HEK293 (cell line): ENCODE data around the gene YTHDC2.
A peak's percentile ranks its signal among the peaks of the same experiment; 100 is the strongest.

Experiments used
- CTCF ChIA-PET: fragments of 350-600 bp; formaldehyde crosslinking; extraction: SDS; loops from one replicate; lab custom pipeline; 2021; ENCODE audit warnings: antibody characterized with exemption; lab: Yijun Ruan, JAX
- POLR2A ChIA-PET: fragments of 300-600 bp; formaldehyde crosslinking; extraction: SDS; loops from one replicate; lab custom pipeline; 2020; ENCODE audit warnings: antibody characterized with exemption, inconsistent platforms; lab: Yijun Ruan, JAX
- H3K27ac ChIP-seq: fragments of 200-500 bp; sonication (Bioruptor generic); 2 replicates; pipeline ENCODE4 v1.5.1; 2014; ENCODE audit warnings: low read depth, low read length, control low read depth, inconsistent platforms; ENCODE audit errors: extremely low read depth
- H3K36me3 ChIP-seq, 2 experiments: fragments of 200-500 bp in 1 of 2; sonication (Bioruptor generic) in 1 of 2; 1 replicate in 1 of 2; 2 replicates in 1 of 2; pipeline ENCODE4 v1.5.1; 2014 to 2017; ENCODE audit warnings: inconsistent platforms in 2 of 2, low read length in 2 of 2; ENCODE audit not compliant: control insufficient read depth in 2 of 2, insufficient read depth in 1 of 2
- H3K4me1 ChIP-seq: fragments of 200-500 bp; sonication (Bioruptor generic); 2 replicates; pipeline ENCODE4 v1.5.1; 2014; ENCODE audit warnings: mild to moderate bottlenecking, low read length, inconsistent platforms; ENCODE audit not compliant: control insufficient read depth, insufficient read depth
- H3K4me3 ChIP-seq: 2 replicates; pipeline ENCODE4 v1.5.1; 2011; ENCODE audit warnings: low read depth, mild to moderate bottlenecking, control low read depth, low read length, moderate library complexity
- H3K9me3 ChIP-seq: fragments of 200-500 bp; sonication (Bioruptor generic); 2 replicates; pipeline ENCODE4 v1.5.1; 2014; ENCODE audit warnings: low read depth, low read length, inconsistent platforms; ENCODE audit not compliant: control insufficient read depth, insufficient read depth
- ZBTB21 ChIP-seq: fragments of 450-650 bp; formaldehyde crosslinking; IDR thresholded peaks from 2 replicates; pipeline ENCODE4 v1.5.1; 2017; ENCODE audit warnings: missing biosample characterization, missing genetic modification characterization
- ZFHX2 ChIP-seq: fragments of 450-650 bp; formaldehyde crosslinking; conservative IDR thresholded peaks from 2 replicates; pipeline ENCODE4 v1.5.1; 2016; ENCODE audit warnings: missing biosample characterization, missing genetic modification characterization
- ZNF174 ChIP-seq: fragments of 450-650 bp; formaldehyde crosslinking; IDR thresholded peaks from 2 replicates; pipeline ENCODE4 v1.5.0; 2017; ENCODE audit warnings: missing biosample characterization, mild to moderate bottlenecking, missing genetic modification characterization
- ZNF274 ChIP-seq, 2 experiments: fragments of 200-500 bp in 1 of 2; fragments of 450-650 bp in 1 of 2; sonication (Bioruptor generic) in 1 of 2; formaldehyde crosslinking in 1 of 2; IDR thresholded peaks; 2 replicates each; pipeline versions ENCODE4 v1.5.1 to v1.6.1; 2014 to 2016; ENCODE audit warnings: borderline replicate concordance in 1 of 2, inconsistent platforms in 1 of 2, low read length in 1 of 2, missing biosample characterization in 1 of 2, missing genetic modification characterization in 1 of 2
- ZNF292 ChIP-seq: fragments of 450-650 bp; formaldehyde crosslinking; IDR thresholded peaks from 2 replicates; pipeline ENCODE4 v1.5.1; 2016; ENCODE audit warnings: low read depth, missing biosample characterization, missing genetic modification characterization, borderline replicate concordance
- ZNF549 ChIP-seq: fragments of 450-650 bp; IDR thresholded peaks from 2 replicates; pipeline ENCODE4 v1.5.1; 2018; ENCODE audit warnings: missing biosample characterization, missing genetic modification characterization, mild to moderate bottlenecking, inconsistent platforms, moderate library complexity
- ZNF555 ChIP-seq: fragments of 450-650 bp; formaldehyde crosslinking; conservative IDR thresholded peaks from 2 replicates; pipeline ENCODE4 v1.5.1; 2017; ENCODE audit warnings: missing biosample characterization, mild to moderate bottlenecking, missing genetic modification characterization, inconsistent platforms
- ZNF626 ChIP-seq: fragments of 450-650 bp; sonication (Bioruptor Pico); formaldehyde crosslinking; IDR thresholded peaks from 2 replicates; pipeline ENCODE4 v1.5.1; 2018; ENCODE audit warnings: missing biosample characterization, missing genetic modification characterization, inconsistent platforms
- ZNF677 ChIP-seq: fragments of 450-650 bp; IDR thresholded peaks from 2 replicates; pipeline ENCODE4 v1.5.0; 2018; ENCODE audit warnings: missing biosample characterization, mild to moderate bottlenecking, missing genetic modification characterization, moderate library complexity
- ZNF768 ChIP-seq: fragments of 450-650 bp; formaldehyde crosslinking; IDR thresholded peaks from 2 replicates; pipeline ENCODE4 v1.5.1; 2018; ENCODE audit warnings: missing biosample characterization, mild to moderate bottlenecking, missing genetic modification characterization
- ZNF791 ChIP-seq: fragments of 450-650 bp; formaldehyde crosslinking; IDR thresholded peaks from 2 replicates; pipeline ENCODE4 v1.5.1; 2016; ENCODE audit warnings: missing biosample characterization, missing genetic modification characterization
- ZXDB ChIP-seq: fragments of 450-650 bp; formaldehyde crosslinking; IDR thresholded peaks from 2 replicates; pipeline ENCODE4 v1.5.1; 2016; ENCODE audit warnings: missing biosample characterization, missing genetic modification characterization
- TF ChIP-seq, protein P1 (sequence below): fragments of 450-650 bp; IDR thresholded peaks from 2 replicates; pipeline ENCODE4 v1.5.1; 2018; ENCODE audit warnings: missing biosample characterization, missing genetic modification characterization
- TF ChIP-seq, protein P2 (sequence below): fragments of 450-650 bp; formaldehyde crosslinking; IDR thresholded peaks from 2 replicates; pipeline ENCODE4 v1.5.1; 2016; ENCODE audit warnings: missing biosample characterization, missing genetic modification characterization
- TF ChIP-seq, protein P3 (sequence below): fragments of 450-650 bp; formaldehyde crosslinking; IDR thresholded peaks from 2 replicates; pipeline ENCODE4 v1.5.1; 2016; ENCODE audit warnings: missing biosample characterization, missing genetic modification characterization
- TF ChIP-seq, protein P4 (sequence below): fragments of 450-650 bp; formaldehyde crosslinking; IDR thresholded peaks from 2 replicates; pipeline ENCODE4 v1.5.1; 2016; ENCODE audit warnings: missing biosample characterization, missing genetic modification characterization
- TF ChIP-seq, protein P5 (sequence below): fragments of 450-650 bp; formaldehyde crosslinking; IDR thresholded peaks from 2 replicates; pipeline ENCODE4 v1.5.1; 2016; ENCODE audit warnings: missing biosample characterization, missing genetic modification characterization
- TF ChIP-seq, protein P6 (sequence below): sonication (generic); formaldehyde crosslinking; IDR thresholded peaks from 2 replicates; pipeline ENCODE4 v1.8.1; 2022; ENCODE audit warnings: mild to moderate bottlenecking, moderate library complexity, missing genetic modification reagents

Gene YTHDC2

DNA sequence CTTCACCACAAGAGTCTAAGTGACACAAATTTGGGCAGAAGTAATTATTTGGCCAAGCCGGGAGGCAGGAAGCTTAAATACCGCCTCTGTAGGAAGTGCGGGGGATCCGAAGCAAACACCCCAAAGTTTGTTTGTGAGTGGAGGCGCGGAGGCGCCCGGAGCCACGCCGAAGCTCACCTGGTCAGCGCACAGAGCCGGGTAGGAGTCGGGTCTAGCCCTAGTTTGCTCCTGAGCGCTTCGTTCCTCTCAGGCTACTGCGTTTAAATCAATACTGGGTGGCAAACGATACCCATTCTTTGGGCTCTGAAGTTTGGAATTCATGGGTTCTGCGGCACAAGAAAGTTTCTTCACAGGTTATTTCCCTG lies 26.1 kb upstream of the YTHDC2 start:
- ChIA-PET CTCF (interaction anchor here (0.7 to 1.6 kb wide), 4 partner anchors 11 to 491 kb away, joined by 3 to 7 read pairs (median 4); no protein-coding TSS in a partner anchor), POLR2A (interaction anchor here (0.6 to 2.1 kb wide), 6 partner anchors 13 to 863 kb away, joined by 3 to 11 read pairs (median 5); partner anchors contain the start of genes DCP2 and YTHDC2)
- Histone ChIP-seq H3K9me3 (no peaks in the 10 kb centered on the region), H3K36me3 (no peaks in the 10 kb centered on the region), H3K27ac (no peak overlapping the region), H3K4me3 (peak overlapping the region; percentile 83), H3K4me1 (peaks cover 15% of the 10 kb centered on the region; the same call in 1 of the 2 replicates)
- peak; percentile 22; the same call in 1 of the 2 replicates for TF ChIP-seq ZFHX2 (tag by site-specific recombination)
- TF ChIP-seq, protein P1, sequence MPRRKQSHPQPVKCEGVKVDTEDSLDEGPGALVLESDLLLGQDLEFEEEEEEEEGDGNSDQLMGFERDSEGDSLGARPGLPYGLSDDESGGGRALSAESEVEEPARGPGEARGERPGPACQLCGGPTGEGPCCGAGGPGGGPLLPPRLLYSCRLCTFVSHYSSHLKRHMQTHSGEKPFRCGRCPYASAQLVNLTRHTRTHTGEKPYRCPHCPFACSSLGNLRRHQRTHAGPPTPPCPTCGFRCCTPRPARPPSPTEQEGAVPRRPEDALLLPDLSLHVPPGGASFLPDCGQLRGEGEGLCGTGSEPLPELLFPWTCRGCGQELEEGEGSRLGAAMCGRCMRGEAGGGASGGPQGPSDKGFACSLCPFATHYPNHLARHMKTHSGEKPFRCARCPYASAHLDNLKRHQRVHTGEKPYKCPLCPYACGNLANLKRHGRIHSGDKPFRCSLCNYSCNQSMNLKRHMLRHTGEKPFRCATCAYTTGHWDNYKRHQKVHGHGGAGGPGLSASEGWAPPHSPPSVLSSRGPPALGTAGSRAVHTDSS (tag by site-specific recombination): no peak

DNA sequence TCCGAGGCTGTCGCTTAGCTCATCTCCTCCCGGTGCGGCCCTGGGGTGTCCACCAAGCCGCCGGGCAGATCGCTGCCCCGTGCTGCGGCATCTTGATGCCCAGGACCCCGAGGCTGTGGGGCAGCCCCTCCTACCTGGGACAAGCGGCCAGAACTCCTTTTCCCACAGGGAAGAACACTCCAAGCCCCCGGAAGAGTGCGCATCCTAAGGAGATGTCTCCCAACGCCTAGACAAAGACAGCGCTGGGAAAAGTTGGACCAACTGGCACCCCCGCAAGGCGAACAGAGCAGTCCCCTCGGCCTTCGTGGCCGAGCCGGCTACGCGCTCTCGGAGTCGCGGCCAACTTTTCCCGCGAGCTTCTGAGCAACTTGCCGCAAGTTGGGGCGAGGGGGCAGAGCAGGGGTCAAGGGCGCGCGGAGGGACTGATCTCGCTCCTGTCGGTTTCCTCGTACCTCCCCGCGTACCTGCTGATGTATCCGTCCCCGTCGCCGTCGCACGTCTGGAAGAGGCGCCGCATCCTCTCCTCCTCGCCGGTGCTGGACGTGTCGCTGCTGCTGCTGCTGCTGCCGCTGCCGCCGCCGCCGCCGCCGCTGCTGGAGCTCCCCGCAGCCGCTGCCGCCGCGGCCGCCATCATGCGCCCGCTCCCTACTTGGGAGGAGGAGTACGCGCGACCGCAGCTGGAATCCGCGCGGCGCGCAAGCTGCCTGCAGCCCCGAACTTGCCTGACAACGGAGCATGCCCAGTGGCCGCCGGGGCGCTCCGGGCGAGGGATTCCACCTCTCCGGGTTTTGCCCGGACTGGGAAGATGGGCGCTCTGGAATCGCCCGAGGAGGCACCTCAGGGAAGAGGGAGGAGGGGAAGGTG lies 25.5 kb upstream of the YTHDC2 start, which contains the start of gene MCC:
TSS of gene MCC (minus strand) at position 673 of the 864 bp plus-strand sequence.
- ChIA-PET POLR2A (interaction anchor here (0.6 to 2.1 kb wide), 9 partner anchors 13 to 863 kb away, joined by 3 to 11 read pairs (median 3); partner anchors contain the start of genes DCP2 and YTHDC2), CTCF (interaction anchor here (0.6 to 1.6 kb wide), 7 partner anchors 12 to 1783 kb away, joined by 3 to 7 read pairs (median 3); no protein-coding TSS in a partner anchor)
- Histone ChIP-seq H3K4me1 (peaks cover 15% of the 10 kb centered on the region; the same call in 1 of the 2 replicates), H3K36me3 (no peaks in the 10 kb centered on the region), H3K4me3 (peak within 1 kb of the TSS; percentile 83), H3K9me3 (no peaks in the 10 kb centered on the region), H3K27ac (peak within 1 kb of the TSS; percentile 68)
- TF ChIP-seq, protein P2, sequence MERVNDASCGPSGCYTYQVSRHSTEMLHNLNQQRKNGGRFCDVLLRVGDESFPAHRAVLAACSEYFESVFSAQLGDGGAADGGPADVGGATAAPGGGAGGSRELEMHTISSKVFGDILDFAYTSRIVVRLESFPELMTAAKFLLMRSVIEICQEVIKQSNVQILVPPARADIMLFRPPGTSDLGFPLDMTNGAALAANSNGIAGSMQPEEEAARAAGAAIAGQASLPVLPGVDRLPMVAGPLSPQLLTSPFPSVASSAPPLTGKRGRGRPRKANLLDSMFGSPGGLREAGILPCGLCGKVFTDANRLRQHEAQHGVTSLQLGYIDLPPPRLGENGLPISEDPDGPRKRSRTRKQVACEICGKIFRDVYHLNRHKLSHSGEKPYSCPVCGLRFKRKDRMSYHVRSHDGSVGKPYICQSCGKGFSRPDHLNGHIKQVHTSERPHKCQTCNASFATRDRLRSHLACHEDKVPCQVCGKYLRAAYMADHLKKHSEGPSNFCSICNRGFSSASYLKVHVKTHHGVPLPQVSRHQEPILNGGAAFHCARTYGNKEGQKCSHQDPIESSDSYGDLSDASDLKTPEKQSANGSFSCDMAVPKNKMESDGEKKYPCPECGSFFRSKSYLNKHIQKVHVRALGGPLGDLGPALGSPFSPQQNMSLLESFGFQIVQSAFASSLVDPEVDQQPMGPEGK: peak; percentile 68
- TF ChIP-seq, protein P3, sequence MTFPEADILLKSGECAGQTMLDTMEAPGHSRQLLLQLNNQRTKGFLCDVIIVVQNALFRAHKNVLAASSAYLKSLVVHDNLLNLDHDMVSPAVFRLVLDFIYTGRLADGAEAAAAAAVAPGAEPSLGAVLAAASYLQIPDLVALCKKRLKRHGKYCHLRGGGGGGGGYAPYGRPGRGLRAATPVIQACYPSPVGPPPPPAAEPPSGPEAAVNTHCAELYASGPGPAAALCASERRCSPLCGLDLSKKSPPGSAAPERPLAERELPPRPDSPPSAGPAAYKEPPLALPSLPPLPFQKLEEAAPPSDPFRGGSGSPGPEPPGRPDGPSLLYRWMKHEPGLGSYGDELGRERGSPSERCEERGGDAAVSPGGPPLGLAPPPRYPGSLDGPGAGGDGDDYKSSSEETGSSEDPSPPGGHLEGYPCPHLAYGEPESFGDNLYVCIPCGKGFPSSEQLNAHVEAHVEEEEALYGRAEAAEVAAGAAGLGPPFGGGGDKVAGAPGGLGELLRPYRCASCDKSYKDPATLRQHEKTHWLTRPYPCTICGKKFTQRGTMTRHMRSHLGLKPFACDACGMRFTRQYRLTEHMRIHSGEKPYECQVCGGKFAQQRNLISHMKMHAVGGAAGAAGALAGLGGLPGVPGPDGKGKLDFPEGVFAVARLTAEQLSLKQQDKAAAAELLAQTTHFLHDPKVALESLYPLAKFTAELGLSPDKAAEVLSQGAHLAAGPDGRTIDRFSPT: peak; percentile 76; the same call in 1 of the 2 replicates
- TF ChIP-seq ZNF555 (tag by site-specific recombination) (no peak), ZNF791 (tag by site-specific recombination) (no peak), ZNF292 (no peak), ZNF768 (no peak), ZBTB21 (no peak), ZXDB (tag by site-specific recombination) (peak; percentile 88), ZNF677 (tag by site-specific recombination) (0 out of 2 replicates have a peak, but pooled peaks have one; percentile 49), ZNF549 (tag by site-specific recombination) (0 out of 2 replicates have a peak, but pooled peaks have one; percentile 34), ZNF174 (tag by site-specific recombination) (no peak), ZNF626 (tag by site-specific recombination) (peak; percentile 67; the same call in 1 of the 2 replicates), ZNF274 (IDR thresholded peaks at IDR 0.05; ENCODE audit: low read length) (no peak), ZNF274 (tag by site-specific recombination; IDR thresholded peaks at IDR 0.05; ENCODE audit: borderline replicate concordance) (no peak)
- TF ChIP-seq, protein P4, sequence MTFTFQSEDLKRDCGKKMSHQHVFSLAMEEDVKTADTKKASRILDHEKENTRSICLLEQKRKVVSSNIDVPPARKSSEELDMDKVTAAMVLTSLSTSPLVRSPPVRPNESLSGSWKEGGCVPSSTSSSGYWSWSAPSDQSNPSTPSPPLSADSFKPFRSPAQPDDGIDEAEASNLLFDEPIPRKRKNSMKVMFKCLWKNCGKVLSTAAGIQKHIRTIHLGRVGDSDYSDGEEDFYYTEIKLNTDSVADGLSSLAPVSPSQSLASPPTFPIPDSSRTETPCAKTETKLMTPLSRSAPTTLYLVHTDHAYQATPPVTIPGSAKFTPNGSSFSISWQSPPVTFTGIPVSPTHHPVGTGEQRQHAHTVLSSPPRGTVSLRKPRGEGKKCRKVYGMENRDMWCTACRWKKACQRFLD (tag by site-specific recombination): no peak
- TF ChIP-seq, protein P5, sequence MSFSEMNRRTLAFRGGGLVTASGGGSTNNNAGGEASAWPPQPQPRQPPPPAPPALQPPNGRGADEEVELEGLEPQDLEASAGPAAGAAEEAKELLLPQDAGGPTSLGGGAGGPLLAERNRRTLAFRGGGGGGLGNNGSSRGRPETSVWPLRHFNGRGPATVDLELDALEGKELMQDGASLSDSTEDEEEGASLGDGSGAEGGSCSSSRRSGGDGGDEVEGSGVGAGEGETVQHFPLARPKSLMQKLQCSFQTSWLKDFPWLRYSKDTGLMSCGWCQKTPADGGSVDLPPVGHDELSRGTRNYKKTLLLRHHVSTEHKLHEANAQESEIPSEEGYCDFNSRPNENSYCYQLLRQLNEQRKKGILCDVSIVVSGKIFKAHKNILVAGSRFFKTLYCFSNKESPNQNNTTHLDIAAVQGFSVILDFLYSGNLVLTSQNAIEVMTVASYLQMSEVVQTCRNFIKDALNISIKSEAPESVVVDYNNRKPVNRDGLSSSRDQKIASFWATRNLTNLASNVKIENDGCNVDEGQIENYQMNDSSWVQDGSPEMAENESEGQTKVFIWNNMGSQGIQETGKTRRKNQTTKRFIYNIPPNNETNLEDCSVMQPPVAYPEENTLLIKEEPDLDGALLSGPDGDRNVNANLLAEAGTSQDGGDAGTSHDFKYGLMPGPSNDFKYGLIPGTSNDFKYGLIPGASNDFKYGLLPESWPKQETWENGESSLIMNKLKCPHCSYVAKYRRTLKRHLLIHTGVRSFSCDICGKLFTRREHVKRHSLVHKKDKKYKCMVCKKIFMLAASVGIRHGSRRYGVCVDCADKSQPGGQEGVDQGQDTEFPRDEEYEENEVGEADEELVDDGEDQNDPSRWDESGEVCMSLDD (tag by site-specific recombination): peak; percentile 70
- TF ChIP-seq, protein P6, sequence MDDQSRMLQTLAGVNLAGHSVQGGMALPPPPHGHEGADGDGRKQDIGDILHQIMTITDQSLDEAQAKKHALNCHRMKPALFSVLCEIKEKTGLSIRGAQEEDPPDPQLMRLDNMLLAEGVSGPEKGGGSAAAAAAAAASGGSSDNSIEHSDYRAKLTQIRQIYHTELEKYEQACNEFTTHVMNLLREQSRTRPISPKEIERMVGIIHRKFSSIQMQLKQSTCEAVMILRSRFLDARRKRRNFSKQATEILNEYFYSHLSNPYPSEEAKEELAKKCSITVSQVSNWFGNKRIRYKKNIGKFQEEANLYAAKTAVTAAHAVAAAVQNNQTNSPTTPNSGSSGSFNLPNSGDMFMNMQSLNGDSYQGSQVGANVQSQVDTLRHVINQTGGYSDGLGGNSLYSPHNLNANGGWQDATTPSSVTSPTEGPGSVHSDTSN (CRISPR knock-in tag): peak; percentile 92
